Heart left ventricle (tissue), 16 donors: ENCODE data around the gene FKBP2. TPM values are rescaled to one million over a fixed set of nuclear protein-coding genes. Genes with fewer than 3 reads are reported as not detected.

Experiments
- ATAC-seq, 4 donors: fragments of 200-7000 bp; cut with Tn5 transposase; one replicate each; pipeline ENCODE4 v1.9.1; 2020 to 2022; ENCODE audit warnings: moderate library complexity in 4 of 4, mild to moderate bottlenecking in 3 of 4, moderate number of reproducible peaks in 1 of 4
- DNase-seq, 5 donors: peaks; one replicate each; pipeline ENCODE4 v3.0.0-alpha.2; 2020
- H3K27ac ChIP-seq, 12 donors: fragments of 200-600 bp; sonication (generic) in 4 of 12; one replicate each; pipeline versions ENCODE4 v1.5.0 to v1.8.0; 2016 to 2022; ENCODE audit warnings: mild to moderate bottlenecking in 2 of 12
- H3K27me3 ChIP-seq, 9 donors: fragments of 200-600 bp; sonication (generic) in 2 of 9; one replicate each; pipeline versions ENCODE4 v1.5.1 to v1.8.0; 2016 to 2022; ENCODE audit warnings: mild to moderate bottlenecking in 3 of 9
- H3K36me3 ChIP-seq, 9 donors: fragments of 200-600 bp; sonication (generic) in 2 of 9; one replicate each; pipeline versions ENCODE4 v1.5.0 to v1.8.0; 2018 to 2022; ENCODE audit warnings: mild to moderate bottlenecking in 2 of 9
- H3K4me1 ChIP-seq, 12 donors: fragments of 200-600 bp; sonication (generic) in 4 of 12; one replicate each; pipeline versions ENCODE4 v1.5.0 to v1.8.0; 2016 to 2022; ENCODE audit warnings: mild to moderate bottlenecking in 3 of 12
- H3K4me3 ChIP-seq, 12 donors: fragments of 200-600 bp; sonication (generic) in 4 of 12; one replicate each; pipeline versions ENCODE4 v1.5.0 to v1.8.0; 2017 to 2022; ENCODE audit warnings: mild to moderate bottlenecking in 9 of 12, moderate library complexity in 4 of 12
- H3K9me3 ChIP-seq, 12 donors: fragments of 200-600 bp; sonication (generic) in 4 of 12; one replicate each; pipeline versions ENCODE4 v1.5.0 to v1.8.0; 2016 to 2022; ENCODE audit warnings: mild to moderate bottlenecking in 1 of 12
- CTCF ChIP-seq, 12 donors: fragments of 200-600 bp; sonication (generic) in 4 of 12; IDR thresholded peaks; one replicate each; pipeline versions ENCODE4 v1.5.0 to v1.8.0; 2018 to 2022; ENCODE audit warnings: antibody characterized with exemption in 12 of 12, mild to moderate bottlenecking in 5 of 12
- POLR2A ChIP-seq, 2 donors: fragments of 450-650 bp; IDR thresholded peaks; one replicate each; pipeline ENCODE4 v1.6.1; 2017; ENCODE audit warnings: antibody characterized with exemption in 2 of 2, mild to moderate bottlenecking in 2 of 2, moderate library complexity in 2 of 2
- WGBS, 4 donors: extraction: QIAGEN DNeasy Blood & Tissue Kit in 2 of 4; methylation state at CpG; one replicate each; pipeline versions ENCODE4 v1.1.5 to v1.1.7; 2013 to 2018; 5-methylcytosine and 5-hydroxymethylcytosine counted together
- intact Hi-C, 10 donors: fragments of 100-400 bp; cut with DNase I; formaldehyde crosslinking; loops; one replicate each; pipeline versions ENCODE4 v1.11.1 to v1.14.2; 2022
- polyA plus RNA-seq, 2 donors: library from polyadenylated mRNA; stranded (reverse); fragments of 200-250 nt; gene quantifications; one replicate each; pipeline ENCODE4 v1.2.3, GENCODE V29; 2013
- total RNA-seq, 9 donors: library from RNA; depleted of rRNA in 2 of 9; stranded (reverse); fragments of >200 nt in 2 of 9; fragmentation: NEBNext Ultra II Directional in 3 of 9; extraction: Animal tissue kit (Norgen Biotek cat#: 25700) in 3 of 9; gene quantifications; one replicate each; pipeline versions ENCODE4 v1.1.0 to v1.2.4, GENCODE V29; 2016 to 2023
- donor health status: ischemic (EF 13 %, LVEDD 7.1; RV severe dilation, severe dysfunction).
- donor health status: healthy with polysubstance abuse.
- donor health status: DM: no; HTN: yes; CAD: no.
- donor health status: DM: no; HTN: no; CAD: no.
- donor health status: ischemic (EF 25% LVEDD 6.9; RV normal size, moderate dysfunction).
- donor health status: ischemic (EF 25% LVEDD 5.7; RV mildly dilated, moderate dysfunction).
- donor health status: healthy.
- donor health status: DM: yes; HTN: yes; CAD: no.
- donor health status: ischemic (EF 35%, LVEDD 5.7; RV mildly dilated, moderate dysfunction).
- donor health status: nonischemic (EF 11% LVEDD 7.7; RV severe dilation, severe dysfunction).
- donor health status: DM: yes; HTN: yes; CAD: no.
- donor health status: PGD.
- donor health status: ischemic (EF 29% LVEDD 5.4; RV normal size, mild dysfunction).
- donor health status: nonischemic (EF 23%, LVEDD 6.1; RV moderate dilation, normal function).

FKBP2 gene
- total and polyA plus RNA-seq, 11 donors: 35.0 to 250 (median 52.9) TPM

- peak in 1 of 2 donors; percentile 51 for TF ChIP-seq POLR2A (IDR thresholded peaks at IDR 0.05)
- TF ChIP-seq CTCF (IDR thresholded peaks at IDR 0.05): peak in 1 of 12 donors; percentile 4
- Histone ChIP-seq H3K4me3 (peak overlapping the region in 11 of 12 donors; percentile 14 to 75 (median 52)), H3K27me3 (no peaks in the 10 kb centered on the region), H3K9me3 (no peaks in the 10 kb centered on the region), H3K4me1 (peaks cover 0 to 47% (median 27%) of the 10 kb centered on the region in 12 donors), H3K36me3 (peaks cover 0 to 68% (median 25%) of the 10 kb centered on the region in 9 donors), H3K27ac (peak overlapping the region; percentile 33 to 98 (median 86))
- 42 to 64% (median 52%) methylated on average over 25 to 30 of the region's 30 CpGs for WGBS, 4 donors
- ATAC-seq: peak; percentile 21 to 76 (median 71)
- DNase-seq: peak; percentile 72 to 86 (median 80)
- intact Hi-C loops: no loop called here
Observed at GRCh38 chr11:64207256-64208085, 33.4 kb upstream of the FKBP2 start.

GRCh38 chr11:64208086-64208795 lies 32.7 kb upstream of the FKBP2 start:
- Histone ChIP-seq H3K27me3 (no peaks in the 10 kb centered on the region), H3K4me3 (peak overlapping the region in 11 of 12 donors; percentile 14 to 75 (median 52)), H3K4me1 (peaks cover 0 to 47% (median 27%) of the 10 kb centered on the region in 12 donors), H3K27ac (peak overlapping the region; percentile 33 to 98 (median 86)), H3K36me3 (peaks cover 0 to 65% (median 17%) of the 10 kb centered on the region in 9 donors), H3K9me3 (no peaks in the 10 kb centered on the region)
- intact Hi-C loops: no loop called here
- 70 to 79% (median 78%) methylated on average over 14 to 23 of the region's 23 CpGs for WGBS, 4 donors
- peak in 1 of 4 donors; percentile 3 for ATAC-seq
- TF ChIP-seq POLR2A (IDR thresholded peaks at IDR 0.05) (no peak), CTCF (IDR thresholded peaks at IDR 0.05) (no peak)
- peak in 2 of 5 donors; percentile 23 to 71 for DNase-seq

- no peak for ATAC-seq
- TF ChIP-seq CTCF (IDR thresholded peaks at IDR 0.05) (no peak), POLR2A (IDR thresholded peaks at IDR 0.05) (no peak)
- H3K4me1 ChIP-seq: peaks cover 0 to 44% (median 26%) of the 10 kb centered on the region in 12 donors
- H3K9me3 ChIP-seq: no peaks in the 10 kb centered on the region
- H3K4me3 ChIP-seq: peak overlapping the region in 1 of 12 donors; percentile 75
- peak in 2 of 5 donors; percentile 24 to 59 for DNase-seq
- WGBS, 4 donors: 84 to 87% (median 85%) methylated on average over 15 to 18 of the region's 18 CpGs
- peak overlapping the region in 7 of 12 donors; percentile 9 to 98 (median 88) for H3K27ac ChIP-seq
- no peaks in the 10 kb centered on the region for H3K27me3 ChIP-seq
- peaks cover 0 to 63% (median 10%) of the 10 kb centered on the region in 9 donors for H3K36me3 ChIP-seq
- intact Hi-C loops: no loop called here
Observed at GRCh38 chr11:64208796-64209562, 31.9 kb upstream of the FKBP2 start.
